Measurements from ENCODE around the gene RPL11. TPM values are rescaled to one million over a fixed set of nuclear protein-coding genes. Genes with fewer than 3 reads are reported as not detected.

The RPL11 gene
- total RNA-seq, 2 donors from 2014 or later = 1,338 to 1,473 TPM

DNA sequence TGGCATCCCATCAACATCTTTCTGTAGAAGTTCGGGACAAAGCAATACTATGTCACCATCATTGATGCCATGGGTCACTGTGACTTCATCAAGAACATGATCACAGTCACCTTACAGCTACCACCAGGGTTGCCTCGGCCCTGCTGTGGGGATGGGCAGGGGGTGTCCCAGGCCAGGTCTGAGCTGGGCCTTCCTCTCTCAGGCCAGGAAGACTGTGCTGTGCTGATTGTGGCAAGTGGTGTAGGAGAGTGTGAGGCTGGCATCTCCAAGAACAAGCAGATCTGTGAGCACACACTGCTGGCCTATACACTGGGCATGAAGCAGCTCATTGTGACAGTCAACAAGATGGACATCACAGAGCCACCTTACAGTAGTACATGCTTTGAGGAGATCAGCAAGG is 20.9 kb upstream of the RPL11 start:
- Histone ChIP-seq H3K36me3 (ENCODE audit: control insufficient read depth, insufficient read depth, low read length) (no peaks in the 10 kb centered on the region), H3K4me3 (ENCODE audit: low read length) (no peak overlapping the region), H3K4me1 (ENCODE audit: control insufficient read depth, insufficient read depth, low read length) (no peaks in the 10 kb centered on the region), H3K9ac (ENCODE audit: extremely low read depth, low read length, poor library complexity, severe bottlenecking) (no peak overlapping the region), H3K27me3 (ENCODE audit: control insufficient read depth, insufficient read depth, low read length, poor library complexity, severe bottlenecking) (peaks cover 8% of the 10 kb centered on the region), H3K9me3 (ENCODE audit: control insufficient read depth, low read length) (no peaks in the 10 kb centered on the region), H3K27ac (ENCODE audit: low read depth, low read length) (no peak overlapping the region)
- no peak for DNase-seq
- H3K4me3 Mint-ChIP-seq = no peak overlapping the region
- H3K27ac Mint-ChIP-seq = no peak overlapping the region
- no peaks in the 10 kb centered on the region for H3K9me3 Mint-ChIP-seq
- H3K36me3 Mint-ChIP-seq (ENCODE audit: low read depth) = no peaks in the 10 kb centered on the region
- 80 to 88% methylated on average over 1 to 2 of the region's 2 CpGs for WGBS, 2 experiments (ENCODE audit: insufficient coverage in 1 of 2, insufficient read length in 1 of 2)
- peaks cover 12% of the 10 kb centered on the region for H3K27me3 Mint-ChIP-seq (ENCODE audit: insufficient read depth)
- no peaks in the 10 kb centered on the region for H3K4me1 Mint-ChIP-seq
- TF ChIP-seq, protein P1, sequence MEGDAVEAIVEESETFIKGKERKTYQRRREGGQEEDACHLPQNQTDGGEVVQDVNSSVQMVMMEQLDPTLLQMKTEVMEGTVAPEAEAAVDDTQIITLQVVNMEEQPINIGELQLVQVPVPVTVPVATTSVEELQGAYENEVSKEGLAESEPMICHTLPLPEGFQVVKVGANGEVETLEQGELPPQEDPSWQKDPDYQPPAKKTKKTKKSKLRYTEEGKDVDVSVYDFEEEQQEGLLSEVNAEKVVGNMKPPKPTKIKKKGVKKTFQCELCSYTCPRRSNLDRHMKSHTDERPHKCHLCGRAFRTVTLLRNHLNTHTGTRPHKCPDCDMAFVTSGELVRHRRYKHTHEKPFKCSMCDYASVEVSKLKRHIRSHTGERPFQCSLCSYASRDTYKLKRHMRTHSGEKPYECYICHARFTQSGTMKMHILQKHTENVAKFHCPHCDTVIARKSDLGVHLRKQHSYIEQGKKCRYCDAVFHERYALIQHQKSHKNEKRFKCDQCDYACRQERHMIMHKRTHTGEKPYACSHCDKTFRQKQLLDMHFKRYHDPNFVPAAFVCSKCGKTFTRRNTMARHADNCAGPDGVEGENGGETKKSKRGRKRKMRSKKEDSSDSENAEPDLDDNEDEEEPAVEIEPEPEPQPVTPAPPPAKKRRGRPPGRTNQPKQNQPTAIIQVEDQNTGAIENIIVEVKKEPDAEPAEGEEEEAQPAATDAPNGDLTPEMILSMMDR (conservative IDR thresholded peaks at IDR 0.05) = no peak

DNA sequence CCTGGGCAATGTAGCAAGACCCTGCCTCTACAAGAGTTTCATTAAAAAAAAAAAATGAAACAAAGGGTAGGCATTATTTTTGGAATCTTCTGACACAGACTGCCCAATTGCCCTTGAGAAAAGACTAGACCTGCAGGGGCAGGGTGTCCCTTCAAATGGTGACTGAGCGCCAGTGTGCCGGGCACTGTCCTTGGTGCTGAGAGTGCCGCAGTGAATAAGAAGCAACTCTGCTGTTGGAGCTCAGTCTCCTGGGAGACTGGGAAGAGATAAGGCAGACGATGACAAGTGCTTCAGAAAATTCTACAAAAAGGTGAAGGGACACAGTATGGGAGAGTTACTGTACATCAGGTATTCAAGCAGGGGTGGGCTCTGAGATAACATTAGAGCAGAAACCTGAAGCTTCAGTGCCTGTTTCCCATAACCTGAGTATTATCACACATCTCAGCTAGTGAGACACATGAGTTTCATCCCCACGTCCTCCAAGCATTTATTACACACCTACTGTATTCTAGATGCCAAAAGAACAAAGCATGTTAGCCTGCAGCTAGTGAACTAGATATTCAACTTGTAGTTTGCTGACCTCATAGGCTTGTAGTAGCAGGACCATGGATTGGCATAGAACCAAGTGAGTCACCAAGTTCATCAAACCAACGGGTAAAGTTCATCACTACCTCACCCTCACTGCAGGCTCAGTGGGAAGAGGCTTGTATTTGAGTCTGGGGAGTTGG is 18.4 kb upstream of the RPL11 start:
- DNase-seq = peak; percentile 94
- no peaks in the 10 kb centered on the region for H3K36me3 Mint-ChIP-seq (ENCODE audit: low read depth)
- H3K9me3 ChIP-seq (ENCODE audit: control insufficient read depth, low read length) = no peaks in the 10 kb centered on the region
- no peaks in the 10 kb centered on the region for H3K9me3 Mint-ChIP-seq
- no peaks in the 10 kb centered on the region for H3K36me3 ChIP-seq (ENCODE audit: control insufficient read depth, insufficient read depth, low read length)
- 22 to 31% methylated on average over 5 to 6 of the region's 6 CpGs for WGBS, 2 experiments (ENCODE audit: insufficient coverage in 1 of 2, insufficient read length in 1 of 2)
- no peak overlapping the region for H3K27ac ChIP-seq (ENCODE audit: low read depth, low read length)
- no peaks in the 10 kb centered on the region for H3K4me1 ChIP-seq (ENCODE audit: control insufficient read depth, insufficient read depth, low read length)
- no peak overlapping the region for H3K9ac ChIP-seq (ENCODE audit: extremely low read depth, low read length, poor library complexity, severe bottlenecking)
- TF ChIP-seq, protein P1 (conservative IDR thresholded peaks at IDR 0.05) = peak; percentile 41
- no peaks in the 10 kb centered on the region for H3K4me1 Mint-ChIP-seq
- no peak overlapping the region for H3K27ac Mint-ChIP-seq
- H3K27me3 ChIP-seq (ENCODE audit: control insufficient read depth, insufficient read depth, low read length, poor library complexity, severe bottlenecking) = peaks cover 15% of the 10 kb centered on the region
- no peak overlapping the region for H3K4me3 ChIP-seq (ENCODE audit: low read length)
- H3K4me3 Mint-ChIP-seq = no peak overlapping the region
- H3K27me3 Mint-ChIP-seq (ENCODE audit: insufficient read depth) = peaks cover 18% of the 10 kb centered on the region

GRCh38 chr1:23679815-23680214 is 11.8 kb upstream of the RPL11 start:
- Mint-ChIP-seq H3K4me1 (no peaks in the 10 kb centered on the region), H3K36me3 (ENCODE audit: low read depth) (no peaks in the 10 kb centered on the region), H3K9me3 (no peaks in the 10 kb centered on the region), H3K27me3 (ENCODE audit: insufficient read depth) (peaks cover 40% of the 10 kb centered on the region), H3K27ac (no peak overlapping the region), H3K4me3 (no peak overlapping the region)
- TF ChIP-seq, protein P1 (conservative IDR thresholded peaks at IDR 0.05) = no peak
- WGBS, 2 experiments (ENCODE audit: insufficient coverage in 1 of 2, insufficient read length in 1 of 2) = 90 to 93% methylated on average over 4 of the region's 4 CpGs
- no peaks in the 10 kb centered on the region for H3K36me3 ChIP-seq (ENCODE audit: control insufficient read depth, insufficient read depth, low read length)
- no peaks in the 10 kb centered on the region for H3K4me1 ChIP-seq (ENCODE audit: control insufficient read depth, insufficient read depth, low read length)
- no peak for DNase-seq
- H3K27ac ChIP-seq (ENCODE audit: low read depth, low read length) = no peak overlapping the region
- H3K9ac ChIP-seq (ENCODE audit: extremely low read depth, low read length, poor library complexity, severe bottlenecking) = no peak overlapping the region
- peaks cover 37% of the 10 kb centered on the region for H3K27me3 ChIP-seq (ENCODE audit: control insufficient read depth, insufficient read depth, low read length, poor library complexity, severe bottlenecking)
- H3K9me3 ChIP-seq (ENCODE audit: control insufficient read depth, low read length) = no peaks in the 10 kb centered on the region
- H3K4me3 ChIP-seq (ENCODE audit: low read length) = no peak overlapping the region

All from endodermal cell (in vitro differentiated cells).